Sigmoid colon (tissue), 7 donors: ENCODE measurements around the gene NID2. TPM values are rescaled to one million over a fixed set of nuclear protein-coding genes. Genes with fewer than 3 reads are reported as not detected.

Experiments
- DNase-seq: peaks from one replicate; pipeline ENCODE4 v3.0.0-alpha.2; 2019
- H3K27ac ChIP-seq, 4 donors: fragments of 200-600 bp; sonication (generic); one replicate each; pipeline ENCODE4 v1.5.1; 2016 to 2019; ENCODE audit warnings: mild to moderate bottlenecking in 1 of 4
- H3K27me3 ChIP-seq, 3 donors: fragments of 200-600 bp; sonication (generic); one replicate each; pipeline ENCODE4 v1.5.1; 2019; ENCODE audit warnings: mild to moderate bottlenecking in 1 of 3
- H3K36me3 ChIP-seq, 4 donors: fragments of 200-600 bp; sonication (generic); one replicate each; pipeline ENCODE4 v1.5.1; 2016 to 2019
- H3K4me1 ChIP-seq, 4 donors: fragments of 200-600 bp; sonication (generic); one replicate each; pipeline ENCODE4 v1.5.1; 2017 to 2019
- H3K4me3 ChIP-seq, 4 donors: fragments of 200-600 bp; sonication (generic); one replicate each; pipeline ENCODE4 v1.5.1; 2017 to 2019; ENCODE audit warnings: mild to moderate bottlenecking in 2 of 4, moderate library complexity in 1 of 4
- H3K9me3 ChIP-seq, 4 donors: fragments of 200-600 bp in 3 of 4; sonication (generic) in 3 of 4; one replicate each; pipeline versions ENCODE4 v1.5.1 to v1.6.1; 2013 to 2019
- EP300 ChIP-seq, 4 donors: sonication (generic); formaldehyde crosslinking; IDR thresholded peaks; one replicate each; pipeline ENCODE4 v1.6.1; 2017; ENCODE audit warnings: antibody characterized with exemption in 4 of 4
- POLR2A ChIP-seq, 2 donors: fragments of 450-650 bp; IDR thresholded peaks; one replicate each; pipeline ENCODE4 v1.6.1; 2016; ENCODE audit warnings: antibody characterized with exemption in 2 of 2, mild to moderate bottlenecking in 2 of 2, moderate library complexity in 2 of 2
- POLR2AphosphoS5 ChIP-seq, 4 donors: sonication (generic); formaldehyde crosslinking; IDR thresholded peaks; one replicate each; pipeline ENCODE4 v1.6.1; 2017; ENCODE audit warnings: antibody characterized with exemption in 4 of 4
- WGBS, 2 donors: extraction: QIAGEN DNeasy Blood & Tissue Kit; methylation state at CpG; one replicate each; pipeline ENCODE4 v1.1.7; 2013; 5-methylcytosine and 5-hydroxymethylcytosine counted together
- intact Hi-C: fragments of 100-400 bp; cut with DNase I; formaldehyde crosslinking; loops from one replicate; pipeline ENCODE4 v1.15.1; 2023
- polyA plus RNA-seq, 3 donors: library from polyadenylated mRNA; stranded (reverse); fragments of 200-250 nt; gene quantifications; one replicate each; pipeline ENCODE4 v1.2.3, GENCODE V29; 2013
- total RNA-seq, 4 donors: library from RNA; depleted of rRNA; stranded (reverse); fragments of >200 nt; gene quantifications; one replicate each; pipeline ENCODE4 v1.1.0, GENCODE V29; 2016
- TF ChIP-seq, protein P1 (sequence below), 4 experiments: fragments of 450-650 bp in 3 of 4; fragments of 200-600 bp in 1 of 4; IDR thresholded peaks; one replicate each; pipeline ENCODE4 v1.5.1; 2016 to 2019; ENCODE audit warnings: antibody characterized with exemption in 4 of 4, mild to moderate bottlenecking in 3 of 4, moderate library complexity in 2 of 4
- donor health status: healthy with polysubstance abuse.
- donor health status: Bipolar disorder and iron deficiency.
- donor health status: healthy.

NID2 gene
- total and polyA plus RNA-seq, 7 donors, result 0.46 to 52.9 (median 26.4) TPM

DNA sequence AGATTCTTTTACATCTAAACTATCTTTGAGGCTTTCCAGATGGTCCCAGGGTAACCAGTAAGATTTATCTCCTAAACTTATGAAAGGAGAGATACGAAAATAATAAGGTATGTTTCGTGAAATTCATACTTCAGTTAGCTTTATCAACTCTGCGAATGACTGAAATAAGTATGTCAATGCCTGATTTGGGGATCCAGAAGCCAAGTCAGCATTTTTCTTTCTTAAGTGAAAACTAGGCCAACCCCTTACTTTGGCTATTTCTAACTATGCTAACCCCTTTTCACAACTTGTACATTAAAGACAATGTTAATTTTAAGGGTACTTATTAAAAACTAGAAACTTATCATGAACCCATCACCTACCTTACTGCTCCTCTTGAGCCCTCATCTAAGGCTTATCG is 26.9 kb upstream of the NID2 start:
- Histone ChIP-seq H3K9me3 (no peaks in the 10 kb centered on the region), H3K4me1 (peaks cover 0 to 3% (median 0%) of the 10 kb centered on the region in 4 donors), H3K36me3 (no peaks in the 10 kb centered on the region), H3K27ac (no peak overlapping the region), H3K27me3 (no peaks in the 10 kb centered on the region), H3K4me3 (no peak overlapping the region)
- intact Hi-C loops, result no loop called here
- DNase-seq, result no peak
- 95 to 96% methylated on average over 4 of the region's 4 CpGs for WGBS, 2 donors
- no peak for TF ChIP-seq POLR2AphosphoS5 (IDR thresholded peaks at IDR 0.05)
- no peak for TF ChIP-seq EP300 (IDR thresholded peaks at IDR 0.05)
- TF ChIP-seq, protein P1, sequence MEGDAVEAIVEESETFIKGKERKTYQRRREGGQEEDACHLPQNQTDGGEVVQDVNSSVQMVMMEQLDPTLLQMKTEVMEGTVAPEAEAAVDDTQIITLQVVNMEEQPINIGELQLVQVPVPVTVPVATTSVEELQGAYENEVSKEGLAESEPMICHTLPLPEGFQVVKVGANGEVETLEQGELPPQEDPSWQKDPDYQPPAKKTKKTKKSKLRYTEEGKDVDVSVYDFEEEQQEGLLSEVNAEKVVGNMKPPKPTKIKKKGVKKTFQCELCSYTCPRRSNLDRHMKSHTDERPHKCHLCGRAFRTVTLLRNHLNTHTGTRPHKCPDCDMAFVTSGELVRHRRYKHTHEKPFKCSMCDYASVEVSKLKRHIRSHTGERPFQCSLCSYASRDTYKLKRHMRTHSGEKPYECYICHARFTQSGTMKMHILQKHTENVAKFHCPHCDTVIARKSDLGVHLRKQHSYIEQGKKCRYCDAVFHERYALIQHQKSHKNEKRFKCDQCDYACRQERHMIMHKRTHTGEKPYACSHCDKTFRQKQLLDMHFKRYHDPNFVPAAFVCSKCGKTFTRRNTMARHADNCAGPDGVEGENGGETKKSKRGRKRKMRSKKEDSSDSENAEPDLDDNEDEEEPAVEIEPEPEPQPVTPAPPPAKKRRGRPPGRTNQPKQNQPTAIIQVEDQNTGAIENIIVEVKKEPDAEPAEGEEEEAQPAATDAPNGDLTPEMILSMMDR (IDR thresholded peaks at IDR 0.05), result no peak
- TF ChIP-seq POLR2A (IDR thresholded peaks at IDR 0.05), result no peak

DNA sequence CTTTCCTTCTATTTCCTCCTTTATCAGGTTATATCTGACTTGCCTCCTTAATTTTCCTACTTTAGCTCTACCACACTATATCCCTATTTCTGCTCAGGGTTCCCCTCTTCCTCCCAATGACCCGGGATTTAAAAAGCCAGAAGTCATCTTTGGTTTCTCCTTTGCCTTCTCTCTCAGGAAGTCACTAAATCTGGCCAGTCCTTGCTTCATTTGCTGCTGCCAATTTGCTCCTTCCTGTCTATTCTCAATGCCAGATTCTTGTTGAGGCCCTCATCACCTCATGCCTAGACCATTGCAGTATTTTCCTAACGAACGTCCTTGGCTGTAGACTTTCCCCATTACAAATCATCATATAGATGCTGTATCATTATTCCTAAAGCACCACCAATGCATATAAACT is 26.5 kb upstream of the NID2 start:
- no peaks in the 10 kb centered on the region for H3K36me3 ChIP-seq
- H3K27me3 ChIP-seq, result no peaks in the 10 kb centered on the region
- peaks cover 0 to 3% (median 0%) of the 10 kb centered on the region in 4 donors for H3K4me1 ChIP-seq
- intact Hi-C loops, result no loop called here
- no peak for DNase-seq
- no peak overlapping the region for H3K4me3 ChIP-seq
- WGBS, 2 donors, result 79 to 91% methylated on average over 3 of the region's 3 CpGs
- H3K9me3 ChIP-seq, result no peaks in the 10 kb centered on the region
- TF ChIP-seq, protein P1 (IDR thresholded peaks at IDR 0.05), result no peak
- TF ChIP-seq POLR2AphosphoS5 (IDR thresholded peaks at IDR 0.05) (no peak), POLR2A (IDR thresholded peaks at IDR 0.05) (no peak), EP300 (IDR thresholded peaks at IDR 0.05) (no peak)
- no peak overlapping the region for H3K27ac ChIP-seq

DNA sequence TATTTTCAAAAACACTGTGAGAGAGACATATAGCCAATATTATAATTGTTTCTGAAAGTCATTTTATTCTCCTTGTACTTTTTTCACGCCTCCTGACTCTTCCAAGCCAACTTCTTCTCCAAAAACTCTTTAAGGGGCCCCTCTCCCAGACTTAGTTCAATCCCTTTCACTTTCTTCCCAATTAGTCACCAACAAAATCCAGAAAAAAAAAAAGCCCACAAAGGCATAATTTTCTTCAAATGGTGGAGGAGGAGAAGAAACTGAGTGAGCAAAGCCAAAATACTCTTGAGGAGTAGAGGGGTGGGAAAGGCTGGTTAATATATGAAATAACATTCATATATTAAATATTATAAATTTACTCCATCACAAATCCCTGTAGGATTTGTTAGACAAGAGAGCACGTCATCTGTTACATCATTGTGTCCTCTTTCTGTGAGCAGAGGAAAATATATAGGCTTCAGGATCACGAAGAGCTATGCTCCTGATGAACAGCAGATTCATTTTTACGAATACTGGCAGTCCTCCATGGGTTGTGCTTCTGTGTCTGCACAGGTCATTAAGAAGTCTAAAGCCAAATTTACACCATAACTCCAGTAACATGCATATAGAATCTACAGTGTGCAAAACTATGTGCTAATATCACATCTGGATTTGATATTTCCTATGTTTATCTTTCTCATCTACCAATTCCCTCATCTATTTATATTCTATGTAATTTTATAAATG is 25.9 kb upstream of the NID2 start:
- H3K27ac ChIP-seq, result no peak overlapping the region
- H3K4me3 ChIP-seq, result no peak overlapping the region
- DNase-seq, result no peak
- WGBS, 2 donors, result 64 to 79% methylated on average over 4 of the region's 4 CpGs
- H3K4me1 ChIP-seq, result peaks cover 0 to 3% (median 0%) of the 10 kb centered on the region in 4 donors
- TF ChIP-seq POLR2A (IDR thresholded peaks at IDR 0.05) (no peak), EP300 (IDR thresholded peaks at IDR 0.05) (no peak), POLR2AphosphoS5 (IDR thresholded peaks at IDR 0.05) (no peak)
- TF ChIP-seq, protein P1 (IDR thresholded peaks at IDR 0.05), result no peak
- no peaks in the 10 kb centered on the region for H3K27me3 ChIP-seq
- no peaks in the 10 kb centered on the region for H3K9me3 ChIP-seq
- no peaks in the 10 kb centered on the region for H3K36me3 ChIP-seq
- intact Hi-C loops, result no loop called here

DNA sequence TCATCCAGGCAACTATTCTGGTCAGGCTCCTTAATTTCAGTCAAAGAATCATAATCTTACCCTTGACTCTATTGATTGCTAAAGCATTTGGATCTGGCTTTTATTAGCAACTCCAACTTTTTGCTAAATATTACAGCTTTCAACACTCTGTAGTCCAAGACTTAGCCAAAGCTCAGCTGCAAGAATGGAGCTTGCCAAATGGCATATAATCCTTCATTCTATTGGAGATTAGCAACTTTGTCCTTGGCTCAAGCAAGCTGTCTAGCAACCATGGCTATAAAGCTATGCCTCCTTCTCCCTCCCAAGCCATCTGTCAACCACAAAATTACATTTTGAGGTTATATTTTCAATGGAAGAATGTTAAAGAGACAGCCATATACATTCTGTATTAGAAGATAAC is 23.1 kb upstream of the NID2 start:
- Histone ChIP-seq H3K27me3 (no peaks in the 10 kb centered on the region), H3K4me1 (peaks cover 0 to 3% (median 0%) of the 10 kb centered on the region in 4 donors), H3K4me3 (no peak overlapping the region), H3K27ac (no peak overlapping the region), H3K9me3 (no peaks in the 10 kb centered on the region), H3K36me3 (no peaks in the 10 kb centered on the region)
- TF ChIP-seq POLR2AphosphoS5 (IDR thresholded peaks at IDR 0.05), result no peak
- TF ChIP-seq, protein P1 (IDR thresholded peaks at IDR 0.05), result no peak
- DNase-seq, result no peak
- intact Hi-C loops, result no loop called here

DNA sequence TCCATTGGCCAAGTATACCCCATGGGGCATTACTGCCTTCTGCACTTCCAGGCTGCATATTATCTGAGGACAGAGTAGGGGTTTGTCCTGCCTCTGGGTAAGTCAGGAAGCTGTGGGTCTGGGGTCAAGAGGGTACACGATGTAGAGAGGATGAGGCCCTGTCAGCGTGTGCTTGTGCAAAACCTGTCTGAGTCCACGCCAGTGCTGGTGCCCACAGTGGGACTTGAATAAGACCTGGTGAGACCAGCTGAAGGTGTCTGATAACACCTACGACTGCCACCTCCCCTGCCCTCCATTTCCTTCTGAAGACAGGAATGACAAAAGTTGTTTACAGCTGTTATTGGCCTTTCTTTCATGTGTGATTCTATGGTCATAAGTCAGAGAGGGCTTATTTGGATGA is 22.1 kb upstream of the NID2 start:
- H3K9me3 ChIP-seq, result no peaks in the 10 kb centered on the region
- no peak for DNase-seq
- no peak overlapping the region for H3K27ac ChIP-seq
- 75 to 90% methylated on average over 4 of the region's 4 CpGs for WGBS, 2 donors
- TF ChIP-seq, protein P1 (IDR thresholded peaks at IDR 0.05), result no peak
- TF ChIP-seq POLR2A (IDR thresholded peaks at IDR 0.05) (no peak), POLR2AphosphoS5 (IDR thresholded peaks at IDR 0.05) (no peak), EP300 (IDR thresholded peaks at IDR 0.05) (no peak)
- H3K36me3 ChIP-seq, result no peaks in the 10 kb centered on the region
- no peaks in the 10 kb centered on the region for H3K27me3 ChIP-seq
- intact Hi-C loops, result no loop called here
- peaks cover 0 to 3% (median 0%) of the 10 kb centered on the region in 4 donors for H3K4me1 ChIP-seq
- H3K4me3 ChIP-seq, result no peak overlapping the region
